Heart right ventricle (tissue), 16 donors: ENCODE data around the gene GNAL. TPM values are rescaled to one million over a fixed set of nuclear protein-coding genes. Genes with fewer than 3 reads are reported as not detected.

ENCODE experiments used
- ATAC-seq, 8 donors: fragments of 200-7000 bp; cut with Tn5 transposase; one replicate each; pipeline ENCODE4 v1.9.1; 2020; ENCODE audit warnings: mild to moderate bottlenecking in 8 of 8, moderate library complexity in 8 of 8, moderate number of reproducible peaks in 1 of 8
- DNase-seq, 2 donors: peaks; one replicate each; pipeline ENCODE4 v3.0.0-alpha.2; 2020
- H3K27ac ChIP-seq, 10 donors: fragments of 200-600 bp; sonication (generic) in 2 of 10; one replicate each; pipeline versions ENCODE4 v1.5.0 to v1.8.0; 2020 to 2022; ENCODE audit warnings: mild to moderate bottlenecking in 3 of 10
- H3K27me3 ChIP-seq, 7 donors: fragments of 200-600 bp; one replicate each; pipeline ENCODE4 v1.8.0; 2021 to 2022; ENCODE audit warnings: mild to moderate bottlenecking in 2 of 7
- H3K36me3 ChIP-seq, 9 donors: fragments of 200-600 bp; sonication (generic) in 1 of 9; one replicate each; pipeline versions ENCODE4 v1.5.0 to v1.8.0; 2020 to 2022; ENCODE audit warnings: mild to moderate bottlenecking in 2 of 9
- H3K4me1 ChIP-seq, 9 donors: fragments of 200-600 bp; sonication (generic) in 1 of 9; one replicate each; pipeline versions ENCODE4 v1.5.0 to v1.8.0; 2020 to 2022; ENCODE audit warnings: mild to moderate bottlenecking in 4 of 9
- H3K4me3 ChIP-seq, 10 donors: fragments of 200-600 bp; sonication (generic) in 2 of 10; one replicate each; pipeline versions ENCODE4 v1.5.0 to v1.8.0; 2020 to 2022; ENCODE audit warnings: mild to moderate bottlenecking in 7 of 10, moderate library complexity in 2 of 10
- H3K9me3 ChIP-seq, 11 donors: fragments of 200-600 bp in 10 of 11; sonication (generic) in 2 of 11; one replicate each; pipeline versions ENCODE4 v1.5.0 to v1.8.0; 2013 to 2022; ENCODE audit warnings: mild to moderate bottlenecking in 2 of 11, control low read depth in 1 of 11, moderate library complexity in 1 of 11
- CTCF ChIP-seq, 9 donors: fragments of 200-600 bp; sonication (generic) in 2 of 9; IDR thresholded peaks; one replicate each; pipeline versions ENCODE4 v1.5.0 to v1.8.0; 2021 to 2022; ENCODE audit warnings: antibody characterized with exemption in 9 of 9, mild to moderate bottlenecking in 5 of 9, moderate library complexity in 1 of 9
- WGBS, 2 donors: extraction: QIAGEN DNeasy Blood & Tissue Kit; methylation state at CpG; one replicate each; pipeline ENCODE4 v1.1.7; 2013; ENCODE audit warnings: inconsistent platforms in 1 of 2; 5-methylcytosine and 5-hydroxymethylcytosine counted together
- intact Hi-C, 10 donors: fragments of 100-400 bp; cut with DNase I; formaldehyde crosslinking; loops; one replicate each; pipeline versions ENCODE4 v1.11.1 to v1.14.2; 2022
- polyA plus RNA-seq, 2 donors: library from polyadenylated mRNA; stranded (reverse); fragments of 200-250 nt; gene quantifications; one replicate each; pipeline ENCODE4 v1.2.3, GENCODE V29; 2013
- total RNA-seq, 10 donors: library from RNA; stranded (reverse); fragmentation: NEBNext Ultra II Directional in 3 of 10; extraction: Animal tissue kit (Norgen Biotek cat#: 25700) in 3 of 10; gene quantifications; one replicate each; pipeline versions ENCODE4 v1.2.1 to v1.2.4, GENCODE V29; 2021 to 2023
- donor health status: Arrhythmogenic right ventricular cardiomyopathy.
- donor health status: ischemic (EF 13 %, LVEDD 7.1; RV severe dilation, severe dysfunction).
- donor health status: healthy with polysubstance abuse.
- donor health status: DM: no; HTN: yes; CAD: no.
- donor health status: DM: no; HTN: no; CAD: no.
- donor health status: ischemic (EF 25% LVEDD 6.9; RV normal size, moderate dysfunction).
- donor health status: ischemic (EF 25% LVEDD 5.7; RV mildly dilated, moderate dysfunction).
- donor health status: healthy.
- donor health status: DM: yes; HTN: yes; CAD: no.
- donor health status: Ischemic cardiomyopathy.
- donor health status: ischemic (EF 35%, LVEDD 5.7; RV mildly dilated, moderate dysfunction).
- donor health status: nonischemic (EF 11% LVEDD 7.7; RV severe dilation, severe dysfunction).
- donor health status: DM: yes; HTN: yes; CAD: no.
- donor health status: PGD.
- donor health status: ischemic (EF 29% LVEDD 5.4; RV normal size, mild dysfunction).
- donor health status: nonischemic (EF 23%, LVEDD 6.1; RV moderate dilation, normal function).

Gene GNAL
- total and polyA plus RNA-seq, 12 donors = 0.42 to 6.9 (median 1.6) TPM

GRCh38 chr18:11780042-11780441, 91.0 kb downstream of the GNAL start:
- no peak overlapping the region for H3K27ac ChIP-seq
- intact Hi-C loops = no loop called here

GRCh38 chr18:11783716-11784331, 94.8 kb downstream of the GNAL start:
- peaks cover 0 to 6% (median 0%) of the 10 kb centered on the region in 9 donors for H3K4me1 ChIP-seq
- intact Hi-C loops = no loop called here
- no peak overlapping the region for H3K27ac ChIP-seq
- H3K9me3 ChIP-seq = no peaks in the 10 kb centered on the region
- no peaks in the 10 kb centered on the region for H3K36me3 ChIP-seq
- 93% methylated on average over 7 of the region's 7 CpGs for WGBS, 2 donors
- no peak overlapping the region for H3K4me3 ChIP-seq
- no peak for DNase-seq
- ATAC-seq = no peak
- no peak for TF ChIP-seq CTCF (IDR thresholded peaks at IDR 0.05)
- H3K27me3 ChIP-seq = peaks cover 0 to 10% (median 5%) of the 10 kb centered on the region in 7 donors

More at GRCh38 chr18:11780042-11780441, 91.0 kb downstream of the GNAL start:
- no peaks in the 10 kb centered on the region for H3K9me3 ChIP-seq
- TF ChIP-seq CTCF (IDR thresholded peaks at IDR 0.05) = no peak
- WGBS, 2 donors = 78 to 82% methylated on average over 5 of the region's 5 CpGs
- H3K4me1 ChIP-seq = no peaks in the 10 kb centered on the region
- no peaks in the 10 kb centered on the region for H3K36me3 ChIP-seq
- no peak overlapping the region for H3K4me3 ChIP-seq
- DNase-seq (no peak), ATAC-seq (no peak)
- H3K27me3 ChIP-seq = peaks cover 0 to 6% (median 0%) of the 10 kb centered on the region in 7 donors

- Histone ChIP-seq H3K36me3 (no peaks in the 10 kb centered on the region), H3K4me1 (peaks cover 0 to 6% (median 0%) of the 10 kb centered on the region in 9 donors), H3K4me3 (no peak overlapping the region), H3K27me3 (peaks cover 0 to 10% (median 5%) of the 10 kb centered on the region in 7 donors), H3K27ac (no peak overlapping the region), H3K9me3 (no peaks in the 10 kb centered on the region)
- no peak for ATAC-seq
- no peak for DNase-seq
- intact Hi-C loops = no loop called here
- TF ChIP-seq CTCF (IDR thresholded peaks at IDR 0.05) = no peak
- 90 to 95% methylated on average over 6 of the region's 6 CpGs for WGBS, 2 donors
These were observed 95.7 kb downstream of the GNAL start for GRCh38 chr18:11784674-11785304.

- Histone ChIP-seq H3K27me3 (peaks cover 0 to 10% (median 5%) of the 10 kb centered on the region in 7 donors), H3K27ac (no peak overlapping the region), H3K4me1 (peaks cover 0 to 6% (median 0%) of the 10 kb centered on the region in 9 donors), H3K4me3 (peak overlapping the region in 1 of 10 donors; percentile 4), H3K9me3 (no peaks in the 10 kb centered on the region), H3K36me3 (no peaks in the 10 kb centered on the region)
- DNase-seq = no peak
- no peak for TF ChIP-seq CTCF (IDR thresholded peaks at IDR 0.05)
- intact Hi-C loops = no loop called here
- 24 to 25% methylated on average over 9 of the region's 9 CpGs for WGBS, 2 donors
- no peak for ATAC-seq
These were observed 96.5 kb downstream of the GNAL start for GRCh38 chr18:11785444-11786055.
